Mammary epithelial cell (primary cell): Measurements from ENCODE around the gene ZNF862.

Experiments used
- EZH2 ChIP-seq: IDR thresholded peaks from 2 replicates; pipeline ENCODE4 v1.6.1; 2012; ENCODE audit warnings: low read length, inconsistent platforms, borderline replicate concordance
- TF ChIP-seq, protein P1 (sequence below), 2 donors: IDR thresholded peaks in 1 of 2; conservative IDR thresholded peaks in 1 of 2; 2 replicates each; pipeline ENCODE4 v1.5.1; 2011 to 2012; ENCODE audit warnings: inconsistent platforms in 2 of 2, low read length in 2 of 2, mild to moderate bottlenecking in 2 of 2, control low read depth in 1 of 2, low read depth in 1 of 2; ENCODE audit not compliant: insufficient read depth in 1 of 2; ENCODE audit errors: extremely low read depth in 1 of 2

DNA sequence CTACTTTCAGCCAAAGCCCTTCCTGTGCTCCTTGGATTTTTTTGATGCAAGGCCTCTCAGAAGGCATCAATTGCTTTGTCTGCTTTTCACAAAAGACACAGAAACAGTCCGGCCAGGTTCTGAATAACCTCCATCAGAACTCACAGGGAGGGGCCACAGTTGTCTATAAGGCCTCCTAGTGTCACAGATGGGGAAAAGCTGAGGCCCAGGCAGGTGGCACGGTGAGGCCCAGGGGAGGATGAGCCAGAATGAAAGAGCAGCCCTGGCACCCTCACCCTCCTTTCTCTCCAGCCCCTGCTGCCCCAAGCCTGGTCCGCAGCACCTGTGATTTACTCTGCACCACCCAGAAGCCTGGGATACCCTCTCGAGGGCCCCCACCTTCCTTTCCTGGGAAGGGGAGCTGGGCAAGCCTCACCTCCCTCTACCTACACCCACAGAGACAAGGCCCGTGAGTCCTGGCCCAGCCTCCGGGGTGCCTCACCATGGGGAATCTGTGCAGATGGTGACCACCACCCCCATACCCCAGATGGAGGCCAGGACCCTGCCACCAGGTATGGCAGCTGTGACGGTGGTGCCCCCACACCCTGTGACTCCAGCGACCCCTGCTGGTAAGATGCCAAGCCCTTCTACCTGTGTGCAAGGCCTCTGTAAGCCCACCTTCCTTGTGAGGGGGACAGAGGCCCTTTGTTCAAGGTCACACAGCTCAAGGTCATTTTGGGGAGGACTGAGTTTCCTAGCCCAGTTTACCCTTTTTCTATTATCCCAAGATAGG lies 38.6 kb upstream of the ZNF862 start:
- no peak for TF ChIP-seq EZH2
- TF ChIP-seq, protein P1, sequence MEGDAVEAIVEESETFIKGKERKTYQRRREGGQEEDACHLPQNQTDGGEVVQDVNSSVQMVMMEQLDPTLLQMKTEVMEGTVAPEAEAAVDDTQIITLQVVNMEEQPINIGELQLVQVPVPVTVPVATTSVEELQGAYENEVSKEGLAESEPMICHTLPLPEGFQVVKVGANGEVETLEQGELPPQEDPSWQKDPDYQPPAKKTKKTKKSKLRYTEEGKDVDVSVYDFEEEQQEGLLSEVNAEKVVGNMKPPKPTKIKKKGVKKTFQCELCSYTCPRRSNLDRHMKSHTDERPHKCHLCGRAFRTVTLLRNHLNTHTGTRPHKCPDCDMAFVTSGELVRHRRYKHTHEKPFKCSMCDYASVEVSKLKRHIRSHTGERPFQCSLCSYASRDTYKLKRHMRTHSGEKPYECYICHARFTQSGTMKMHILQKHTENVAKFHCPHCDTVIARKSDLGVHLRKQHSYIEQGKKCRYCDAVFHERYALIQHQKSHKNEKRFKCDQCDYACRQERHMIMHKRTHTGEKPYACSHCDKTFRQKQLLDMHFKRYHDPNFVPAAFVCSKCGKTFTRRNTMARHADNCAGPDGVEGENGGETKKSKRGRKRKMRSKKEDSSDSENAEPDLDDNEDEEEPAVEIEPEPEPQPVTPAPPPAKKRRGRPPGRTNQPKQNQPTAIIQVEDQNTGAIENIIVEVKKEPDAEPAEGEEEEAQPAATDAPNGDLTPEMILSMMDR (conservative IDR thresholded peaks at IDR 0.05 in 1 of 2, IDR thresholded peaks at IDR 0.05 in 1 of 2; ENCODE audit: extremely low read depth in 1 of 2, insufficient read depth in 1 of 2, low read depth in 1 of 2, low read length in 2 of 2) = peak in 1 of 2 donors; percentile 50
